H9 (cell line): Measurements from ENCODE around the gene TCF21. TPM values are rescaled to one million over a fixed set of nuclear protein-coding genes. Genes with fewer than 3 reads are reported as not detected.

Source experiments
- DNase-seq: peaks from one replicate; pipeline ENCODE4 v3.0.0-alpha.2; 2017
- H2AFZ ChIP-seq: one replicate; pipeline ENCODE4 v1.6.1; 2013; ENCODE audit warnings: mild to moderate bottlenecking, low read length, control low read depth, moderate library complexity
- H2AK5ac ChIP-seq: 2 replicates; pipeline ENCODE4 v1.6.1; 2013; ENCODE audit warnings: low read length, control low read depth, mixed read lengths; ENCODE audit not compliant: insufficient read length
- H2BK120ac ChIP-seq: one replicate; pipeline ENCODE4 v1.6.1; 2013; ENCODE audit warnings: low read depth, mild to moderate bottlenecking, low read length, control low read depth, inconsistent platforms; ENCODE audit not compliant: poor library complexity, severe bottlenecking
- H2BK12ac ChIP-seq: 2 replicates; pipeline ENCODE4 v1.6.1; 2013; ENCODE audit warnings: low read length, control low read depth, mixed read lengths, low read depth; ENCODE audit not compliant: insufficient read length
- H2BK15ac ChIP-seq: 2 replicates; pipeline ENCODE4 v1.6.1; 2013; ENCODE audit warnings: low read depth, low read length, control low read depth
- H2BK20ac ChIP-seq: one replicate; pipeline ENCODE4 v1.6.1; 2013; ENCODE audit warnings: low read depth, mild to moderate bottlenecking, low read length, control low read depth, inconsistent platforms; ENCODE audit not compliant: poor library complexity, severe bottlenecking
- H2BK5ac ChIP-seq: 2 replicates; pipeline ENCODE4 v1.6.1; 2013; ENCODE audit warnings: low read length, control low read depth, mixed read lengths; ENCODE audit not compliant: insufficient read length
- H3K14ac ChIP-seq: 2 replicates; pipeline ENCODE4 v1.6.1; 2013; ENCODE audit warnings: low read length, control low read depth; ENCODE audit not compliant: insufficient read depth
- H3K18ac ChIP-seq: 2 replicates; pipeline ENCODE4 v1.6.1; 2013; ENCODE audit warnings: low read depth, mild to moderate bottlenecking, mixed read lengths, low read length, control low read depth; ENCODE audit not compliant: insufficient read length
- H3K23ac ChIP-seq: 2 replicates; pipeline ENCODE4 v1.6.1; 2013; ENCODE audit warnings: low read length, control low read depth, mixed read lengths, low read depth; ENCODE audit not compliant: insufficient read length
- H3K23me2 ChIP-seq: 2 replicates; pipeline ENCODE4 v1.6.1; 2013; ENCODE audit warnings: low read depth, mild to moderate bottlenecking, mixed read lengths, low read length, control low read depth; ENCODE audit not compliant: insufficient read length, poor library complexity, severe bottlenecking
- H3K27ac ChIP-seq: 2 replicates; pipeline ENCODE4 v1.5.1; 2013; ENCODE audit warnings: low read length, control low read depth, mixed read lengths, low read depth; ENCODE audit not compliant: insufficient read length
- H3K27me3 ChIP-seq: 2 replicates; pipeline ENCODE4 v1.6.1; 2013; ENCODE audit warnings: low read length, control low read depth, inconsistent platforms; ENCODE audit not compliant: insufficient read depth
- H3K4ac ChIP-seq: 2 replicates; pipeline ENCODE4 v1.6.1; 2013; ENCODE audit warnings: low read depth, mild to moderate bottlenecking, control low read depth, inconsistent platforms, low read length, moderate library complexity
- H3K4me1 ChIP-seq: 2 replicates; pipeline ENCODE4 v1.6.1; 2013; ENCODE audit warnings: low read length, control low read depth, inconsistent platforms; ENCODE audit not compliant: insufficient read depth
- H3K4me2 ChIP-seq: 2 replicates; pipeline ENCODE4 v1.6.1; 2013; ENCODE audit warnings: low read length, control low read depth, mixed read lengths; ENCODE audit not compliant: insufficient read length, insufficient read depth
- H3K56ac ChIP-seq: 2 replicates; pipeline ENCODE4 v1.6.1; 2013; ENCODE audit warnings: low read depth, mild to moderate bottlenecking, mixed read lengths, low read length, control low read depth; ENCODE audit not compliant: insufficient read length
- H3K79me1 ChIP-seq: 2 replicates; pipeline ENCODE4 v1.6.1; 2013; ENCODE audit warnings: low read depth, mild to moderate bottlenecking, moderate library complexity, low read length, control low read depth, inconsistent platforms; ENCODE audit not compliant: insufficient read depth, poor library complexity, severe bottlenecking
- H3K79me2 ChIP-seq: 2 replicates; pipeline ENCODE4 v1.6.1; 2013; ENCODE audit warnings: low read length, control low read depth, inconsistent platforms; ENCODE audit not compliant: insufficient read depth
- H3K9ac ChIP-seq: 2 replicates; pipeline ENCODE4 v1.6.1; 2013; ENCODE audit warnings: low read length, control low read depth, mixed read lengths; ENCODE audit not compliant: insufficient read length; ENCODE audit errors: extremely low read depth
- H3K9me3 ChIP-seq: one replicate; pipeline ENCODE4 v1.6.1; 2013; ENCODE audit warnings: low read depth, low read length, inconsistent platforms; ENCODE audit not compliant: control insufficient read depth
- H3T11ph ChIP-seq: one replicate; pipeline ENCODE4 v1.6.1; 2013; ENCODE audit warnings: mild to moderate bottlenecking, low read length, control low read depth, inconsistent platforms
- H4K20me1 ChIP-seq: one replicate; pipeline ENCODE4 v1.6.1; 2013; ENCODE audit not compliant: control insufficient read depth, insufficient read length, insufficient read depth
- H4K5ac ChIP-seq: 2 replicates; pipeline ENCODE4 v1.6.1; 2013; ENCODE audit warnings: low read depth, mild to moderate bottlenecking, mixed read lengths, low read length, control low read depth; ENCODE audit not compliant: insufficient read length
- H4K8ac ChIP-seq: replicated peaks from 2 replicates; pipeline ENCODE4 v1.6.1; 2013; ENCODE audit warnings: low read length, control low read depth, mixed read lengths, low read depth; ENCODE audit not compliant: insufficient read length
- H4K91ac ChIP-seq: 2 replicates; pipeline ENCODE4 v1.6.1; 2013; ENCODE audit warnings: low read depth, mild to moderate bottlenecking, moderate library complexity, mixed read lengths, low read length, control low read depth; ENCODE audit not compliant: insufficient read length
- H3K27ac Mint-ChIP-seq, 3 experiments: 2 replicates in 2 of 3; 3 replicates in 1 of 3; pipeline ENCODE4 v1.8.0; 2020 to 2021; ENCODE audit warnings: mixed read lengths in 3 of 3, mild to moderate bottlenecking in 1 of 3, moderate library complexity in 1 of 3
- H3K27me3 Mint-ChIP-seq: 2 replicates; pipeline ENCODE4 v1.8.0; 2021; ENCODE audit warnings: low read depth, mild to moderate bottlenecking, moderate library complexity, mixed read lengths
- H3K36me3 Mint-ChIP-seq, 3 experiments: 2 replicates in 2 of 3; 3 replicates in 1 of 3; pipeline ENCODE4 v1.8.0; 2020 to 2021; ENCODE audit warnings: low read depth in 3 of 3, mixed read lengths in 3 of 3; ENCODE audit not compliant: insufficient read depth in 1 of 3
- H3K4me1 Mint-ChIP-seq, 2 experiments: 2 replicates each; pipeline ENCODE4 v1.8.0; 2020; ENCODE audit warnings: mixed read lengths in 2 of 2
- H3K4me3 Mint-ChIP-seq, 2 experiments: 2 replicates in 1 of 2; 3 replicates in 1 of 2; pipeline ENCODE4 v1.8.0; 2020 to 2021; ENCODE audit warnings: mild to moderate bottlenecking in 2 of 2, mixed read lengths in 2 of 2, moderate library complexity in 1 of 2
- H3K9me3 Mint-ChIP-seq, 2 experiments: 2 replicates in 1 of 2; 3 replicates in 1 of 2; pipeline ENCODE4 v1.8.0; 2020; ENCODE audit warnings: mild to moderate bottlenecking in 2 of 2, mixed read lengths in 2 of 2, moderate library complexity in 1 of 2
- WGBS: extraction: QIAGEN DNeasy Blood & Tissue Kit; methylation state at CpG from one replicate; pipeline ENCODE4 v1.1.7; 2013; ENCODE audit warnings: missing lambda C conversion rate, low lambda C conversion rate, mixed read lengths; ENCODE audit not compliant: insufficient read length; ENCODE audit errors: extremely low coverage; 5-methylcytosine and 5-hydroxymethylcytosine counted together
- total RNA-seq: library from RNA; stranded (reverse); gene quantifications from 2 replicates; pipeline ENCODE4 v1.2.1, GENCODE V29; 2021
- TF ChIP-seq, protein P1 (sequence below): fragments of 200-600 bp; sonication (generic); conservative IDR thresholded peaks from 3 replicates; pipeline ENCODE4 v1.8.0; 2021; ENCODE audit warnings: antibody characterized with exemption, mild to moderate bottlenecking

The TCF21 gene
- total RNA-seq, 1 experiment from 2014 or later, result not detected

DNA sequence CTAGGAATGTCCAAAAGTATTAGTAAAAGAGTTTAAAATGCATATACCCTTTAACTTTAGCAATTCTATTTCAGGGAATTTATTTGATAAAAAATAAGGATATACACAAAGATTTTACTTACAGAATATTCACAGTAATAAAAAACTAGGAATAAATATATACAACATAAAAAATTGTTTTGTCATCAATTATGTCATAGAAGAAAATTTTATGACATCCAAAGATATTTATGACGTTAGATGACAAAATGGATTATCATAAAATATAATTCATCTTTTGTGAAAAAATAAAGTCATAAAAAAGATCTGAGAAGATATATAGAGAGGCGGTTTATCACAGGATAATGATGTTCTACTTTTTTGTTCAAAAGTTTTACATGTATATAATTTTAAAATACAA, 32.0 kb upstream of the TCF21 start:
- Histone ChIP-seq H2BK5ac (no peak overlapping the region), H3K4me1 (no peaks in the 10 kb centered on the region), H3K18ac (no peak overlapping the region), H2AK5ac (no peak overlapping the region), H2BK15ac (no peak overlapping the region), H4K5ac (no peak overlapping the region), H4K91ac (no peak overlapping the region), H3K4me2 (no peak overlapping the region), H2BK12ac (no peak overlapping the region), H3K23ac (no peak overlapping the region), H3K23me2 (peaks cover 12% of the 10 kb centered on the region), H4K8ac (no peak overlapping the region), H3K4ac (no peak overlapping the region), H3K56ac (no peak overlapping the region), H4K20me1 (no peaks in the 10 kb centered on the region), H2BK20ac (no peak overlapping the region), H2AFZ (no peak overlapping the region), H3K27me3 (peaks cover 11% of the 10 kb centered on the region; the same call in 1 of the 2 replicates), H3K9ac (no peak overlapping the region), H3T11ph (no peak overlapping the region), H3K27ac (no peak overlapping the region), H3K79me1 (no peaks in the 10 kb centered on the region), H3K9me3 (no peaks in the 10 kb centered on the region), H2BK120ac (no peak overlapping the region), H3K79me2 (no peaks in the 10 kb centered on the region), H3K14ac (no peak overlapping the region)
- TF ChIP-seq, protein P1, sequence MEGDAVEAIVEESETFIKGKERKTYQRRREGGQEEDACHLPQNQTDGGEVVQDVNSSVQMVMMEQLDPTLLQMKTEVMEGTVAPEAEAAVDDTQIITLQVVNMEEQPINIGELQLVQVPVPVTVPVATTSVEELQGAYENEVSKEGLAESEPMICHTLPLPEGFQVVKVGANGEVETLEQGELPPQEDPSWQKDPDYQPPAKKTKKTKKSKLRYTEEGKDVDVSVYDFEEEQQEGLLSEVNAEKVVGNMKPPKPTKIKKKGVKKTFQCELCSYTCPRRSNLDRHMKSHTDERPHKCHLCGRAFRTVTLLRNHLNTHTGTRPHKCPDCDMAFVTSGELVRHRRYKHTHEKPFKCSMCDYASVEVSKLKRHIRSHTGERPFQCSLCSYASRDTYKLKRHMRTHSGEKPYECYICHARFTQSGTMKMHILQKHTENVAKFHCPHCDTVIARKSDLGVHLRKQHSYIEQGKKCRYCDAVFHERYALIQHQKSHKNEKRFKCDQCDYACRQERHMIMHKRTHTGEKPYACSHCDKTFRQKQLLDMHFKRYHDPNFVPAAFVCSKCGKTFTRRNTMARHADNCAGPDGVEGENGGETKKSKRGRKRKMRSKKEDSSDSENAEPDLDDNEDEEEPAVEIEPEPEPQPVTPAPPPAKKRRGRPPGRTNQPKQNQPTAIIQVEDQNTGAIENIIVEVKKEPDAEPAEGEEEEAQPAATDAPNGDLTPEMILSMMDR, result no peak
- no peak overlapping the region for H3K4me3 Mint-ChIP-seq
- H3K27me3 Mint-ChIP-seq, result peaks cover 49% of the 10 kb centered on the region
- peaks cover 21 to 31% of the 10 kb centered on the region in 2 experiments for H3K4me1 Mint-ChIP-seq
- no peak overlapping the region for H3K27ac Mint-ChIP-seq
- WGBS, result no CpG with 5 or more reads among the region's 2 CpGs
- H3K36me3 Mint-ChIP-seq, result peaks cover 0 to 6% (median 0%) of the 10 kb centered on the region in 3 experiments; a peak in 2 of 7 replicates
- peaks cover 6 to 11% of the 10 kb centered on the region in 2 experiments; a peak in 4 of 5 replicates for H3K9me3 Mint-ChIP-seq
- DNase-seq, result no peak
